Measurements from ENCODE around the gene GBX1. TPM values are rescaled to one million over a fixed set of nuclear protein-coding genes. Genes with fewer than 3 reads are reported as not detected.
A peak's percentile ranks its signal among the peaks of the same experiment; 100 is the strongest.

GBX1 gene
- polyA plus RNA-seq (ENCODE audit: insufficient read length in 3 of 3): under 1 TPM in 2 of 3 donors, not detected in 1; 0.28 to 0.34 TPM
- long read RNA-seq, donor 1: 0 reads
- long read RNA-seq, donor 2: 0 reads
- long read RNA-seq, donor 3: 0 reads
- long read RNA-seq, donor 4: 0 reads
- long read RNA-seq, donor 5: 0 reads
- long read RNA-seq, donor 6: 0 reads
- long read RNA-seq, donor 7: 0 reads
- long read RNA-seq, donor 8: 0 reads
- long read RNA-seq, donor 9: 0 reads
- long read RNA-seq, donor 10: 0 reads
- long read RNA-seq, donor 11: 0 reads
- long read RNA-seq, donor 12: 0 reads
- long read RNA-seq, donor 13: 0 reads
- long read RNA-seq, donor 14: 0 reads
- long read RNA-seq, donor 15: 0 reads
- long read RNA-seq, donor 16: 0 reads

DNA sequence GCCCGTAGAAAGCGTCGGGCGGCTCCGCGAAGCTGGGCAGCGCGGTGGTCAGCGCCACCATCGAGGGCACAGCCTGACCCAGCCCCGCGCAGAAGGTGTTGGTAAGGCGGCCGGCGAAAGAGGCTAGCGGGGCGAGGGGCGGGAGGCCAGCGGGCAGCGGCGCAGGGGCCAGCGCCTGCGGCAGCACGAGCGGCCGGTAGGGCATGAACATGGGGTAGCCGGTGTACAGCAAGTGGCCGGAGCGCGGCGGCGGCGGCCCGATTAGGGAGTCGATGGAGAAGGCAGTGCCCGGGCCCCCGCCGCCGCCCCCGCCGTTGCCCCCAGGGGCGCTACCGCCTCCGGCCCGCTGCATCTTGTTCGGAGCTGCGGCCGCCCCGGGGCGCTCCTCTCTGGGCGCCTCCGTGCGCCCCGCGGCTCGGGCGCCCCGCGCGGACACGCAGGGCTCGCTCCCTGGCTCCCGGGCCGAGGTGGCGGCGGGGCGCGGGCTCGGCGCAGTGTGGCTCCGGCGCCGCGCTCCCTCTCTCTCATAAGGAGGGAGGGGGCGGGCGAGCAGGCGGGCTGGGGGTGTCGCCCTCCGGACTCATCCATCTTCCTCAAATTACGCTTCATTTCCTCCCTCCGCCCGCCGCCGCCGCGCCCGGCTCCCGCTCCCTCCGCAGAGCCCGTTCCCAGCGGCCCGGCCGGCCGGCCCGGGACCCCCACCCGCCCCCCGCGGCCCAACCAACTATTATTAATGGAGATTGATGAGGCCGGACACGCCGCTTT is at the start of gene GBX1:
GBX1 (minus strand) TSS at position 498 of the 765 bp plus-strand sequence; CDS start at position 352, 146 bp downstream.
- DNase-seq: peak; percentile 54

DNA sequence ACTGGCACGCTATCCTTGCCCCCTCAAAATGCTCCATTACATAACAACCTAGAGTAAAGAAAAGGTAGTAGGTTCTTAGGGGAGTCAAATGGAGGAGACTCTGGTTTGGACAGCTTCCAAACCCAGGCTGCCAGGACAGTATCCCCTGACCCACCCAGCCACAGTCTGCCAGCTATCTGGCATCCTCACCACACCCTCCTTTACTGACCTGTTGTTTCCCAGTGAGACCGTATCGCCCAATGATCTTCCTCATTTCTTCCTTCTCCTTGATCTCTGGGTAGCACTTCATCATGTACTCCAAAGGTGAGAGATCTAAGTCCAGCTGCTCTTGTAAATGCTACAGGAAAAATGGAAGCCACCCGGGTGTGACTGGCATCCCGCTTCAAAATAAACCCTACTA is 47.9 kb upstream of the GBX1 start:
- DNase-seq: no peak

DNA sequence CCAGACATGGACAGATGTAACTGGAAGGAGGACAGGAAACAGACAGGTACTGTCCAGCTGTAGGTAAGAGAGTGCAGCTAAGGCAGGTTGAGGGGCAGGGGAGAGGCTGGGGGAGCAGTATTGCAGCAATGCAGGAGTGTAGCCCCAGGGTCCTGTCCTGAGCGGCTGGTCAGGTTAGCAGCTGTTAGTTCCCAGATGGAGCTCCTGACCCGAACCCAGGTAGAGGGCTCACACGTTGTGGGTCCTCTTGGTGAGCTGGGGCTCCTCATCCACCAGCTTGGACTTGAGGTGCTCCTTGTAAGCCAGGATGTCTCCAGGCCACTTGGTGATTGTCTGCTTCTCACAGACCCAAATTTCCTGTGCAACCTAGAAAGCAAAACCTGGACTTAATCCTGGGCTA is 46.3 kb upstream of the GBX1 start:
- no peak for DNase-seq

DNA sequence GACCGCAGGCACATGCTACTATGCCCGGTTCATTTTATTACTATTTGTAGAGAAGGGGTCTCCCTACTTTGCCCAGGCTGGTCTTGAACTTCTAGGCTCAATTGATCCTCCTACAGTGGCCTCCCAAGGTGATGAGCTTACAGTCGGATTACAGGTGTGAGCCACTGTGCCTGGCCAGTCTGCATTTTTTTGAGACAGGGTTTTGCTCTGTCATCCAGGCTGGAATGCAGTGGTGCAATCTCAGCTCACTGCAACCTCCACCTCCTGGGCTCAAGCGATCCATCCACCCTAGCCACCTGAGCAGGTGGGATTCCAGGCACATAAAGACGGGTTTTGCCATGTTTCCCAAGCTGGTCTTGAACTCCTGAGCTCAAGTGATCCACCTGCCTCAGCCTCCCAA is 45.1 kb upstream of the GBX1 start:
- DNase-seq: no peak

DNA sequence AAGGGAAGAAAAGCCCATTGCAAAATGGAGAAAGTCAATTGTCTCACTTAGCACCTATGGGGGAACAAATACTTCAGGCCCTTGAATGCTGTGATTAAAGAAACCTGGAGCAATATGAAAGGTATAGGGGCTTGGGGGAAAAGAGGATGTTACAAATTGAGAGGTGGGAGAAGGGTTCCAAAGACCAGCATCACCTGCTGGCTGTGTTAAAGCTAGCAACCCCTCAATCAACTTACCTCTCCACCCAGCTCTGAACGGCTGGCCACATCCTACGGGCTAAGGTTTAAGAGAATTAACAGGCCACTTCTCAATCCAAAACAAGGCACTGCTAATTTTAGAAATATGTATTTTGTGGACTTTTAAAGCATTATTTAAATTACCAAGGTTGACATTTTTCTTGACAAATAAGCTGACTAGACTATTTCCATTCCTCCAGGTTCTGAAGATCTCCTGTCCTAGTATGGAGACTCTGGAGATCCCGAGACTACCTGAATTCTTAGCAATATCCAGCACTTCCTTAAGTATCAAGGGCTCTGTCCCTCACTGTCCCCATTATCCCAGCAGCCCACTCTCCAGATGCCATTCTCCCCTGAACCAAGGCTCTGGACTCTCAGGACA is 43.8 kb upstream of the GBX1 start:
- DNase-seq: no peak

DNA sequence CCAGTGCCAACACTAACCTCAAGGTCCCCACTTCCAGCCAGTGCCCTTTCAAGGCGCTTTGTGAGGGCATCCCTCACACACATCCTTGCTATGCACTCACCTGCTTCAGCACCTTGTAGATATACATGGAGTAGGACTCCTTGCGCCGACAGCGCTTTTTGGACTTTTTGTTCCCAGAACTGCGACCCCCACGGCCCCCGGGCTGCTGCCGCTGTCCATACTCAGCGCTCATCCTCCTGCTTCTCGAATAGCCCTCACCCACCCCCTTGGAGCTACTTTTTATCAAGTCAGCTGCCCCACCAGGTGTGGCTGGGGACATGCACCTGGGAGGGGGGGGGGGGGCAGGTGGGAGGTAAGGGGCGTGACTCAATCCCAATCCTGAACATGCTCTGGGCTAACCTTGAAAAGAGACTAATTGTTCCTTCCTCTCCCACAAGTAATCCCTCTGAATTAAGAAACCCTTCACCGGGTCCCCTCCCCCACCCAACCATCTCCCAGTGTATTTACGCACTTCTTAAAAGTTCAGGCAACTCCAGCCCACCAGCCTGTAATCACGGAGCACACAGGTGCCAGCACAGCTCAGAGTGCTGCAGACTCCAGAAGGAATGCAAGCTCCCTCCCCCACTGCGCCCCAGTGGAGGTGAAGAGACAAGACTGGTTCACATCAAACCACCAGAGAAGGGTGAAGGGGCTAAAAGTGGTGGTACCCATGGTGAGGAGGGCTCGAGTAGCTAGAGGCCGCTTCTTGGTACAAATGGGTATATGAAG is 42.8 kb upstream of the GBX1 start, which contains the start of gene H2BK1:
H2BK1 (minus strand) TSS at position 402 of the 768 bp plus-strand sequence; CDS start at position 232, 170 bp downstream.
- DNase-seq: no peak

DNA sequence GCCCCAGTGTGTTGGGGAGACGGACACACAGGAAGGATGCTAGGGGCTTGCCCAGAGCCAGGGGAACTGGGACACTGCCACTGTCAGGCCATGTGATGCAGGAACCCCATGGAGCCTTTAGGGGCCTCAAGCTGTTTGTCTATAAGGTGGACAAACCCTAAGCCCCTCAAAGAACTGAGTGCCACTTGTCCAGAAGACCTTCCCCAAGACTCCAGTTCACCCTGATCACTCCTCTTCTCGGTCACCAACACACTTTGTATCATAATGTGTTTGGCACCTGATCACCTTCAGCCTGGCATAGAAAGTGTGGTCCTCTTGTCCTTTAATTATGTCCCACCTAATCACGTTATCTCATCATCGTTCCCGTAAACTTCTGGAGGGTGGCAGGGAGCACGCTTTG is 42.1 kb upstream of the GBX1 start:
- no peak for DNase-seq

DNA sequence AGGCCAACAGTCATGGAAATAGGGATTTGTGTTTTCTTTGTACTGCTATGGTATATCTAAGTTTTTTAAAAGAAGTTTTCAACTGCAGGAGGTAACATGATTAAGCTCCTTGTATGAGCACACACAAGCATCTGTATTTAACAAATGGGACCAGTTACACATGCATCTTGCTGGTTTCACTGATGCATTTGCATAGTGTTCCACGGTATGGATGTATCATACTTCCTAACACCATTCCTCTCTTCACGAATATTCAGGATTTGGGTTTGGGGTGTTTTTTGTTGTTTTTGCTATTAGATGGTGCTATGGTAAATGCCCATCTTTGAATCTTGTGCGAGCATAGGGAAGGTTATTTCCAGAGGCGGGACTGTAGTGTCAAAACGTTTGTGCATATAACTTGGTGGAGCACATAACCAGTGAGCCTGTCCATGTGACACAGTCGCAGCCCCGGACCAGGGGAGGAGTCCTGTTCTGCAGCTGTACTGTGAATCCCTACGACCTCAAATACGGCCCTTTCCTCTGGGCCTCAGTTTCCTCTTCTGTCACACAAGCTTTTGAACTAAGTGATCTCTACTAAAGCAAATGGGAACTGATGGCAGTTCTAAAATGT is 40.9 kb upstream of the GBX1 start:
- no peak for DNase-seq

DNA sequence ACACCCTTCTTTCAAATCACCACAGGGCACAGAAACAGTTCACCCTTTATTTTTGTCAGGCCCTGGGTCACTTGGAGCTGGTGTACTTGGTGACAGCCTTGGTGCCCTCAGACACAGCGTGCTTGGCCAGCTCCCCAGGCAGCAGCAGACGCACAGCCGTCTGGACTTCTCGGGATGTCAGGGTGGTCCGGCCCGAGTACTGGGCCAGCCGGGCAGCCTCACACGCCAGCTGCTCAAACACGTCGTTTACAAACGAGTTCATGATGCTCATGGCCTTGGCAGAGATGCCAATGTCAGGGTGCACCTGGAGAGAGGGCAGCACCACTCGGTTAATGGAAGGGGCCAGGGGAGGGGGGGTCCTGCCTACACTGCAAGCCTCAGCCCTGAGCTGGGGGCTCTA is 40.3 kb upstream of the GBX1 start:
- DNase-seq: no peak

DNA sequence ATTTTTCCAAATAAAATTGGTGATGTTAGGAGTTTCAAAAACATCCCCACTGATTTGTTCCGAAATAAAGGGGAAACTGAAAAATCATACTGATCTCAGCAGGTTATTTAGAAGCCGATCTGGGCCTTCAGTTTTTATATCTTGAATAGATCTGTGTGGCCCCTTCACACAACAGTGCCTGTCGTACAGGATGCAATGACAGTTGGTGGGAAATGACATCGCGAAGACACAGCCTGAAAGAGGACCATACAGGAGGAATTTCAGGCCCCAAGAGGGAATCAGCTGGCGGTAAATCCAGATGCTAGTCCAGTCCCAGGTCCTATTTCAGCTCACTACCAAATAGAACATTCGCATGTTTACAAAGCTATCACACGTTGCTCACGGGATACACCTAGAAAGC is 39.8 kb upstream of the GBX1 start:
- no peak for DNase-seq

DNA sequence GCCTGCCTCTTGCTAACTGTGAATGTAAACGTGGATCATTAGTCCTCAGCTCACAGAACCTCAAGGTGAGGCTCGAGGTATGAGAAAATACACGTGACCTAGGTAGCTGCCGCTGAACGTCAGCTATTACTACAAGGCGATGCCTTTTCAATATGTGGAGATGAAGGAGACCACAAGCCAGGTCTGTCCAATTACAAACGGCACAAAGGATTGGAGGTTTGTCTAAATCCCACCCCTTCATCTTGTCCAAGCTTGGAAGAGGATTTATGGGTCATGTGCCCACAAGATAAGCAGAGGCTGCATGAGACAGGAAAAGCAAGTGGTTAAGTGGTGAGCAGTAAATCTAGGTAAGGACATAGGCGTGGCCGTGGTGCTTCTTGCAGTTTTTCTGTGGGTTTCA is 39.4 kb upstream of the GBX1 start:
- DNase-seq: no peak

DNA sequence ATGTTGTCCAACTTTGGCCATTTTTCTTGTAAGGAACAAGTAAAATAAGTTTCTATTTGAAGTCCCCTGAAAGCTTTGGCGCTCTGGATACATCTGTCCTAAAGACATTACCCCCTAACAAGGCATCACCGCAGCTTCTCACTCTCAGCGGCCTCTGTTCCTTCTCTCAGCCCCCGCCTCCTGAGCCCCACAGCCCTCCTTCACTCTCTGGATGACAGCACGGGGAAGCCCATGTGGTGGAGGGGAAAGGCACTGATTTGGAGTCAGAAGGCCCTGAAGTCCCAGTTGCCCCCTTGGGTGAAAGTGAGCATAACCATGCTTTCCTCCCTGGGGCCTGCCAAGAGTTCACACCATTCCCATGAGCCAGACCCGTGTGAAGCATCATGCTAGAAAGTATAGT is 38.2 kb upstream of the GBX1 start:
- DNase-seq: no peak

DNA sequence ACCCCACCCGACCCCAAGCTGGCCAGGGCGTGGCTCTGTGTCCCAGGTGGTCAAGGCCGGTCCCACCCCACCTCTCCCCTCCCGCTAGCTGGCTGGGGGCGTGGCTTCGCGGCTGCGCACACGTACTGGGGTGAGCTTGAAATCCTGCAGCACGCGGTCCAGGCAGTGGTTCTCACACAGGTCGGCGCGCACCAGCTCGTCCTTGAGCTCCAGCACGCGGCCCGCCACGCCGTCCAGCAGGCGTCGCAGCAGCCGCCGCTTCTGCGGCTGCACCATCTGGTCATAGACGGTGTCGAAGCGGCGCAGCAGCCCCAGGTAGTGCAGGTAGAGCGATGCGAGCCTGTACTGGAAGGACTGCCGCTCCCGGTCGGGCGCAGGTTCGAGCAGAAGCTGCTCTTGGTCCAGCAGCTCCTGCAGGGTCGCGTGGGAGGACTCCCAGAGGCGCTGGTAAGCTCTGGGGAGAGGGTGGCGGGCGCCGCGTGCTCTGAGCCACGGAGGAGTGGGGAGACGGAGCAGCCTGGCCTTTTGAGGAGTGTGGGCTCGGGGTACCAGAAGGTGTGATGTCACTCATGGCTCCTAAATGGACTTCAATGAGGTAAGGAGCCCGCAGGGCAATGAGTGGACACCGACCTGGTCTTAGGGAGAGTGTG is 37.0 kb upstream of the GBX1 start:
- DNase-seq: no peak

DNA sequence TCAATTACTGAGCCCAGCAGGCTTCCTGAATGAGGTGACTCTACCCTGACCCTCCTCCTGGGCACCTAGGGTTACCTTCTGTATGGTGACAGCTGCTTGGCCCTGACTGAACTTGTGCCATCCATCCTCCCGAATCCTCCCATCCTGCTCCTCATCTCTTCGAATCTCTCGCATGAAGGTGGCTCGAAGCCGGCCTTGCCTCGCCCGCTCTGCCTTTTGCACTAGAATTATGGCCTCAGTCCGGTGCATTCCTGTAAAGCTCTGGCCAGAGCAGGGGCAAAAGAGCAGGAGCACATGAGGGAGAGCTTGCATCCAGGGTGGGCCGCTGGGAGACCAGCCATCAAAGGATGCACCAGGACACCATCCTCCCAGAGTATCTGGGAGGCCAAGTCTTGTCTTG is 35.3 kb upstream of the GBX1 start:
- no peak for DNase-seq

DNA sequence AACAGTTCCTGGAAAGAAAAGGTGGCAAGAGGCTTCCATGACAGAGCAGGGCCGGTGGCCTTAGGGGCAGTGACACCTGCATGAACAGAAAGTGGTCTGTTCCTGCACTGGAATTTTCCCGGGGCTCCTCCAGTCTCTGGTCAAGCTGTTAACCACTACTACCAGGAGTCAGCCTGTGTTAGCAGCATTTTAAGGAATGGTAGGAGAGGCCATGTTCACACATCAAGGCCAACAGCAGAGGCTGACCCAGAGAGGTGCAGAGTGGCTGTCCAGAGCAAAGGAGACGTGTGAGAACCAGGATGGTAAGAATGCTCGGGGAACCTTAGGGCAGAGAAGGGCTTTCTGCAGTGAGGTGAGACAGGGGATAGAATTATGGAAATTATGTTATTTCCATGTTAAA is 34.3 kb upstream of the GBX1 start:
- DNase-seq: no peak

DNA sequence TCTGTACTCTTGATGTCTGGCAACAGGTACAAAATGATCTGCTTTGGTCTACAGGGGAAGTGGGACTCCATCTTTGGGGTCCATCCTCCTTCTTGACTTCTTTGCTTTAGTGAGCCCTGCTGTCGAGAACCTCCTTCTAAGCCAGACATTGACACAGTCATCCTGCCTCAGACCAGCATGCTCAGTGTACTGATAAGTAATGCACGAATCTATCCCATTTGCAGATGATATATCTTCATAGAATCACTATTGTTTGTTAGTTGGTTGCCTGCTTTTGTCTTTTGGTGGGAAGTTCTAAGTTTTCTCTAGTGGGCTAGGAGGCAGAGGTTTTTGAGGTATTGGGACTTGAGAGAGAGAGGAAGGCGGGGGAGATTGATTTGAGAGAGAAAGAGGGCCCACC is 33.9 kb upstream of the GBX1 start:
- DNase-seq: no peak

DNA sequence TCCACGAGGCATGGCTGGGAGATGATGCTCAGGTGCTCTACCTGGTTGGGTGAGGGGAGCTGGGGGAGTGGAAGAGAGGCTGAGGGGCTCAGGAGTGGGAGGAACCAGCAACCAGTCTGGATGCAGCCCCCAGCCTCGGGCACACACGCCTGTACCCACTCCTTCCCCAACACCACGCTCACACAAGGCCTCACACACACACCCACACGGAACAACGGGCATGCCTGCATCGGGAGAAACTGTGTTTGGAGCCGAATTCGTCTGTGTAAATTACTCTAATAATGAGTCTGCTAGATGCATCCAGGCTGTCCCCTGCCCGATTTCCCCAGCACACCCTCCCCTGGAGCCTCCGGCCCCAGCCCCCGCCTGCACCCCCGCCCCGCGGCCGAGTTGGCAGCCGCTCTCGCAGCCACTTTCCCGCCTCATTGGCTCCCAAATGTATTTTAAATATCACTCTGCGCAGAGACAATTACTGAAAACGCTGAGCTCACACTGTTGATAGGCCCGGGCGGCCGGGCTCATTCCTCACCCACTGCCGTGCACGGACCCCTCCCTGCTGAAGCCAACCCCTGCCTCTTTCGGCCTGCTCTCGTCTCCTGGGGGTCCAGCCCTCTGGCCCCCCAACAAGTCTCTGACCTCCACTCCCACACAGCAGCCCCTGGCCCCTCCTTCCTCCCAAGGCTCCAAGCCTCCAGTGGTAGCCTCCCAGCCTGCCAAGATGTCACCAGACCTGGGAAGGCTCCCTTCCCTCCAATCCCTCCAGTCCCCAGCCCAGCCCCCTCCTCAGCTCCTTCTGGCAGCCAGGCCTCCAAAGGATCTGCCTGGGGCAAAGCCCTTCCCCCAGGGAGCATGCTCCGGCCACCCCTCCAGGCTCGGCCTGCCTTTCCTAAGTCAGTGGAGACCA is 31.7 kb upstream of the GBX1 start:
- DNase-seq: peak; percentile 44

DNA sequence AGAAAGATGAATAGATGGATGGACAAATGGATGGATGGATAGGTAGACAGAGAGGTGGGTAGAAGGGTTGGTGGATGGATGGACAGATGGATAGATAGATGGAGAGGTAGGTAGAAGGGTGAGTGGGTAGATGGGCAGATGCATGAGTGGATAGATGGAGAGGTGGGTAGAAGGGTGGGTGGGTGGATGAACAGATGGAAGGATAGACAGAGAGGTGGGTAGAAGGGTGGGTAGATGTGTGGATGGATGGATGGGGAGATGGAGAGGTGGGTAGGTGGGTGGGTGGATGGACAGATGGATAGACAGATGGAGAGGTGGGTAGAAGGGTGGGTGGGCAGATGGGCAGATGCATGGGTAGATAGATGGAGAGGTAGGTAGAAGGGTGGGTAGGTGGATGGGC is 30.4 kb upstream of the GBX1 start:
- no peak for DNase-seq

DNA sequence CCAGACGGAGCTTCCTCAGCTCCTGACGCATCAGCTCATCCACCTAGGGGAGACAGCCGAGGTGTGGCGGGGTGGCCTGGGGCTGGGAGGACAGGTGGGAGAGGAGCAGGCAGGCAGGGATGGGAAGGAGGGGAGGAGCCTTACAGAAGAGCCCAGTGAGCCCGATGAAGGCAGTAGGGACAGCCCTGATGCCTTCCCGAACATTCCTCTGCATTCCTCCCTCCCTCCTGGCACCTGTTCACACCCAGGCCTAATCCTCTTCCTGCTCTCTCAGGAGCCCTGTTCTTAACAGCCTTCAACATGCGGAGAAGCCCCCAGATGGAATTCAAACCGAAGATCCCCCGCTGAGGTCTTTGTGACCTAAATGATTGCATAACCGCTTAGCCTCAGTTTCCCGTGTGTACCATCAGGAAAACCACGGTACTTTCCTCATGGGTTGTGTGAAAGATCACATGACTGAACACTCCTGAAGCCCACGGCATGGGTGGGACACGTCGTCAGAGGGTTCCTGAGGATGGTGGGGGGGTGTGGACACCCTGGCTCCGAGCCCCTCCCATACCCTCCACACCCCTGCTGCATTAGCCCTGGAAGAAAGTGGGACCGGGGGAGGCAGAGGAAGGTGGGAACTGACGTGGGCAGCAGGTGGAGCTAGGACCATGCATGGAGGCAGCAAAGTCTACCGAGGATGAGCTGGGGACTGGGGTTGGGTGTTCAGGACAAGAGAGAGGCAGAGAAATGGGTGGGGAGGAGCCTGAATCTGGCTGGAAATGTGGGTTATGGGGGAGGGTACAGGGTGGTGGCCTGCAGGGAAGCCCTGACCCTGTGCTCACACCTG is 28.3 kb upstream of the GBX1 start:
- DNase-seq: no peak
